Activated CD8-positive, alpha-beta T cell treated with anti-CD3 and anti-CD28 coated beads, Interleukin-2, amount 10 ng/mL, durations not matched to agents 7 days and 5 days (primary cell): ENCODE data around the gene PDS5B. TPM values are rescaled to one million over a fixed set of nuclear protein-coding genes. Genes with fewer than 3 reads are reported as not detected.
A peak's percentile ranks its signal among the peaks of the same experiment; 100 is the strongest.

Source experiments
- ATAC-seq: fragments of 150-1000 bp; cut with Tn5 transposase; one replicate; pipeline ENCODE4 v1.10.0; 2021; ENCODE audit warnings: moderate library complexity
- CTCF ChIA-PET: fragments of 350-600 bp; sonication (Branson Sonifier 250); formaldehyde crosslinking; loops from one replicate; lab custom pipeline; 2021; ENCODE audit warnings: antibody characterized with exemption; lab: Charles Lee
- POLR2A ChIA-PET: fragments of 350-600 bp; sonication (Branson Sonifier 250); formaldehyde crosslinking; loops from one replicate; lab custom pipeline; 2021; ENCODE audit warnings: antibody characterized with exemption; lab: Charles Lee
- DNase-seq: peaks from one replicate; pipeline ENCODE4 v3.0.0-alpha.2; 2020
- H3K27ac Mint-ChIP-seq: one replicate; pipeline ENCODE4 v1.8.0; 2021; ENCODE audit warnings: mild to moderate bottlenecking, mixed read lengths
- H3K27me3 Mint-ChIP-seq: one replicate; pipeline ENCODE4 v1.8.0; 2021; ENCODE audit warnings: low read depth, mixed read lengths
- H3K36me3 Mint-ChIP-seq: one replicate; pipeline ENCODE4 v1.8.0; 2021; ENCODE audit warnings: low read depth, mixed read lengths
- H3K4me1 Mint-ChIP-seq: one replicate; pipeline ENCODE4 v1.8.0; 2021; ENCODE audit warnings: low read depth, mixed read lengths
- H3K4me3 Mint-ChIP-seq: one replicate; pipeline ENCODE4 v1.8.0; 2021; ENCODE audit warnings: mild to moderate bottlenecking, mixed read lengths
- H3K9me3 Mint-ChIP-seq: one replicate; pipeline ENCODE4 v1.8.0; 2022; ENCODE audit warnings: mixed read lengths; ENCODE audit not compliant: insufficient read depth
- total RNA-seq, 2 experiments: library from RNA; stranded (reverse); gene quantifications; one replicate each; pipeline ENCODE4 v1.2.3, GENCODE V29; 2021

Gene PDS5B
- 10 to 100 TPM; 62.5 to 72.3 TPM for total RNA-seq

GRCh38 chr13:32586080-32586900 lies at the start of gene PDS5B:
PDS5B (plus strand) TSS chr13:32586452; CDS start chr13:32648773, 62,321 bp downstream.
- peak; percentile 95 for DNase-seq
- peaks cover 8% of the 10 kb centered on the region for H3K36me3 Mint-ChIP-seq
- peak within 1 kb of the TSS; percentile 91 for H3K27ac Mint-ChIP-seq
- H3K9me3 Mint-ChIP-seq = no peaks in the 10 kb centered on the region
- peak within 1 kb of the TSS; percentile 92 for H3K4me3 Mint-ChIP-seq
- peak; percentile 95 for ATAC-seq
- peaks cover 35% of the 10 kb centered on the region for H3K4me1 Mint-ChIP-seq
- CTCF ChIA-PET = interaction anchor here (0.7 to 4.4 kb wide), 38 partner anchors 14 to 957 kb away, joined by 3 to 65 read pairs (median 4); partner anchors contain the start of genes N4BP2L1 and N4BP2L2
- peaks cover 6% of the 10 kb centered on the region for H3K27me3 Mint-ChIP-seq
- POLR2A ChIA-PET = interaction anchor here (0.6 to 2.3 kb wide), 4 partner anchors 48 to 271 kb away, joined by 3 to 8 read pairs (median 6); partner anchors contain the start of genes BRCA2, N4BP2L1, N4BP2L2 and ZAR1L

GRCh38 chr13:32537580-32538142 lies 48.6 kb upstream of the PDS5B start:
- POLR2A ChIA-PET = interaction anchor here (0.6 to 3.4 kb wide), 9 partner anchors 10 to 223 kb away, joined by 3 to 26 read pairs (median 3); partner anchors contain the start of genes BRCA2, N4BP2L1 and ZAR1L
- CTCF ChIA-PET = interaction anchor here (0.7 to 2.8 kb wide), 6 partner anchors 9 to 1005 kb away, joined by 3 to 10 read pairs (median 6); partner anchors contain the start of gene PDS5B

GRCh38 chr13:32538143-32538620 lies 48.1 kb upstream of the PDS5B start:
- Mint-ChIP-seq H3K9me3 (no peaks in the 10 kb centered on the region), H3K4me3 (peak overlapping the region; percentile 97), H3K4me1 (peaks cover 45% of the 10 kb centered on the region), H3K27ac (peak overlapping the region; percentile 98), H3K36me3 (peaks cover 40% of the 10 kb centered on the region), H3K27me3 (no peaks in the 10 kb centered on the region)
- CTCF ChIA-PET = interaction anchor here (0.7 to 2.8 kb wide), 8 partner anchors 10 to 1005 kb away, joined by 3 to 10 read pairs (median 4); partner anchors contain the start of gene PDS5B
- POLR2A ChIA-PET = interaction anchor here (0.7 to 3.4 kb wide), 9 partner anchors 11 to 1005 kb away, joined by 3 to 26 read pairs (median 5); partner anchors contain the start of genes BRCA2, N4BP2L1 and ZAR1L
- peak; percentile 91 for ATAC-seq
- no peak for DNase-seq

More at GRCh38 chr13:32537580-32538142, 48.6 kb upstream of the PDS5B start:
- peak overlapping the region; percentile 98 for H3K27ac Mint-ChIP-seq
- H3K27me3 Mint-ChIP-seq = no peaks in the 10 kb centered on the region
- H3K4me3 Mint-ChIP-seq = peak overlapping the region; percentile 97
- no peak for ATAC-seq
- peaks cover 48% of the 10 kb centered on the region for H3K4me1 Mint-ChIP-seq
- no peaks in the 10 kb centered on the region for H3K9me3 Mint-ChIP-seq
- peak; percentile 41 for DNase-seq
- peaks cover 44% of the 10 kb centered on the region for H3K36me3 Mint-ChIP-seq

- peaks cover 41% of the 10 kb centered on the region for H3K4me1 Mint-ChIP-seq
- H3K27ac Mint-ChIP-seq = peak within 1 kb of the TSS; percentile 98
- no peaks in the 10 kb centered on the region for H3K27me3 Mint-ChIP-seq
- peak within 1 kb of the TSS; percentile 97 for H3K4me3 Mint-ChIP-seq
- peak; percentile 95 for DNase-seq
- peaks cover 34% of the 10 kb centered on the region for H3K36me3 Mint-ChIP-seq
- POLR2A ChIA-PET = interaction anchor here (0.6 to 3.4 kb wide), 9 partner anchors 11 to 1939 kb away, joined by 3 to 26 read pairs (median 5); partner anchors contain the start of genes BRCA2, N4BP2L1 and ZAR1L
- ATAC-seq = peak; percentile 98
- no peaks in the 10 kb centered on the region for H3K9me3 Mint-ChIP-seq
- CTCF ChIA-PET = interaction anchor here (0.9 to 2.2 kb wide), 8 partner anchors 10 to 1004 kb away, joined by 3 to 6 read pairs (median 4); no protein-coding TSS in a partner anchor
Observed at GRCh38 chr13:32538621-32539246, 47.5 kb upstream of the PDS5B start, which contains the start of gene N4BP2L2. N4BP2L2 (minus strand) TSS chr13:32538795; CDS start chr13:32537027, 1,768 bp downstream.

GRCh38 chr13:32542221-32542620 lies 44.0 kb upstream of the PDS5B start:
- CTCF ChIA-PET = interaction anchor here (0.9 kb wide), 1 partner anchor 39 kb away, joined by 3 read pairs; no protein-coding TSS in a partner anchor
- no peak for DNase-seq
- peaks cover 14% of the 10 kb centered on the region for H3K4me1 Mint-ChIP-seq

GRCh38 chr13:32545083-32545482 lies 41.2 kb upstream of the PDS5B start:
- POLR2A ChIA-PET = no interaction called here
- no peak for ATAC-seq
- no peak overlapping the region for H3K4me3 Mint-ChIP-seq

More at GRCh38 chr13:32542221-32542620, 44.0 kb upstream of the PDS5B start:
- Mint-ChIP-seq H3K36me3 (peaks cover 4% of the 10 kb centered on the region), H3K9me3 (no peaks in the 10 kb centered on the region), H3K27ac (no peak overlapping the region), H3K4me3 (no peak overlapping the region), H3K27me3 (peaks cover 6% of the 10 kb centered on the region)
- POLR2A ChIA-PET = no interaction called here
- ATAC-seq = no peak

GRCh38 chr13:32548837-32549236 lies 37.4 kb upstream of the PDS5B start:
- Mint-ChIP-seq H3K27ac (no peak overlapping the region), H3K36me3 (no peaks in the 10 kb centered on the region), H3K4me1 (peaks cover 6% of the 10 kb centered on the region), H3K4me3 (no peak overlapping the region), H3K27me3 (peaks cover 9% of the 10 kb centered on the region), H3K9me3 (no peaks in the 10 kb centered on the region)
- no peak for ATAC-seq
- ChIA-PET CTCF (no interaction called here), POLR2A (no interaction called here)
- no peak for DNase-seq

More at GRCh38 chr13:32545083-32545482, 41.2 kb upstream of the PDS5B start:
- CTCF ChIA-PET = interaction anchor here (1.6 kb wide), 1 partner anchor 36 kb away, joined by 3 read pairs; no protein-coding TSS in a partner anchor
- no peaks in the 10 kb centered on the region for H3K9me3 Mint-ChIP-seq
- H3K36me3 Mint-ChIP-seq = no peaks in the 10 kb centered on the region
- peaks cover 6% of the 10 kb centered on the region for H3K4me1 Mint-ChIP-seq
- DNase-seq = no peak
- peaks cover 6% of the 10 kb centered on the region for H3K27me3 Mint-ChIP-seq
- no peak overlapping the region for H3K27ac Mint-ChIP-seq

- Mint-ChIP-seq H3K27ac (no peak overlapping the region), H3K4me3 (no peak overlapping the region), H3K4me1 (peaks cover 6% of the 10 kb centered on the region), H3K36me3 (no peaks in the 10 kb centered on the region), H3K27me3 (peaks cover 9% of the 10 kb centered on the region), H3K9me3 (no peaks in the 10 kb centered on the region)
- DNase-seq = no peak
- ChIA-PET CTCF (interaction anchor here (1.2 kb wide), 1 partner anchor 31 kb away, joined by 5 read pairs; no protein-coding TSS in a partner anchor), POLR2A (no interaction called here)
- no peak for ATAC-seq
Observed at GRCh38 chr13:32549788-32550187, 36.5 kb upstream of the PDS5B start.

GRCh38 chr13:32553720-32554119 lies 32.5 kb upstream of the PDS5B start:
- peaks cover 4% of the 10 kb centered on the region for H3K27me3 Mint-ChIP-seq
- H3K9me3 Mint-ChIP-seq = no peaks in the 10 kb centered on the region
- DNase-seq = no peak
- H3K4me3 Mint-ChIP-seq = no peak overlapping the region
- ChIA-PET CTCF (interaction anchor here (2.5 kb wide), 1 partner anchor 28 kb away, joined by 9 read pairs; no protein-coding TSS in a partner anchor), POLR2A (no interaction called here)
- H3K36me3 Mint-ChIP-seq = no peaks in the 10 kb centered on the region
- ATAC-seq = no peak
- peaks cover 3% of the 10 kb centered on the region for H3K4me1 Mint-ChIP-seq
- no peak overlapping the region for H3K27ac Mint-ChIP-seq

GRCh38 chr13:32555613-32556012 lies 30.6 kb upstream of the PDS5B start:
- H3K9me3 Mint-ChIP-seq = peaks cover 2% of the 10 kb centered on the region
- POLR2A ChIA-PET = no interaction called here
- H3K27ac Mint-ChIP-seq = no peak overlapping the region
- ATAC-seq (no peak), DNase-seq (no peak)
- no peak overlapping the region for H3K4me3 Mint-ChIP-seq
- CTCF ChIA-PET = no interaction called here
- H3K4me1 Mint-ChIP-seq = no peaks in the 10 kb centered on the region
- H3K36me3 Mint-ChIP-seq = no peaks in the 10 kb centered on the region
- peaks cover 4% of the 10 kb centered on the region for H3K27me3 Mint-ChIP-seq
